ENCODE data around the gene SRGAP3.

GRCh38 chr3:9280451-9281219 is 31.2 kb upstream of the SRGAP3 start:
- TF ChIP-seq POLR2A (IDR thresholded peaks at IDR 0.05), result no peak
- TF ChIP-seq, protein P1, sequence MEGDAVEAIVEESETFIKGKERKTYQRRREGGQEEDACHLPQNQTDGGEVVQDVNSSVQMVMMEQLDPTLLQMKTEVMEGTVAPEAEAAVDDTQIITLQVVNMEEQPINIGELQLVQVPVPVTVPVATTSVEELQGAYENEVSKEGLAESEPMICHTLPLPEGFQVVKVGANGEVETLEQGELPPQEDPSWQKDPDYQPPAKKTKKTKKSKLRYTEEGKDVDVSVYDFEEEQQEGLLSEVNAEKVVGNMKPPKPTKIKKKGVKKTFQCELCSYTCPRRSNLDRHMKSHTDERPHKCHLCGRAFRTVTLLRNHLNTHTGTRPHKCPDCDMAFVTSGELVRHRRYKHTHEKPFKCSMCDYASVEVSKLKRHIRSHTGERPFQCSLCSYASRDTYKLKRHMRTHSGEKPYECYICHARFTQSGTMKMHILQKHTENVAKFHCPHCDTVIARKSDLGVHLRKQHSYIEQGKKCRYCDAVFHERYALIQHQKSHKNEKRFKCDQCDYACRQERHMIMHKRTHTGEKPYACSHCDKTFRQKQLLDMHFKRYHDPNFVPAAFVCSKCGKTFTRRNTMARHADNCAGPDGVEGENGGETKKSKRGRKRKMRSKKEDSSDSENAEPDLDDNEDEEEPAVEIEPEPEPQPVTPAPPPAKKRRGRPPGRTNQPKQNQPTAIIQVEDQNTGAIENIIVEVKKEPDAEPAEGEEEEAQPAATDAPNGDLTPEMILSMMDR (IDR thresholded peaks at IDR 0.05), result no peak

Data from lower leg skin (tissue), 3 donors.